HG03196 (cell line): ENCODE data around the gene KLF3.

Experiments
- ATAC-seq: cut with Tn5 transposase; IDR thresholded peaks from one replicate; pipeline ENCODE4 v1.9.1; 2021; ENCODE audit not compliant: unreplicated experiment

Gene KLF3

DNA sequence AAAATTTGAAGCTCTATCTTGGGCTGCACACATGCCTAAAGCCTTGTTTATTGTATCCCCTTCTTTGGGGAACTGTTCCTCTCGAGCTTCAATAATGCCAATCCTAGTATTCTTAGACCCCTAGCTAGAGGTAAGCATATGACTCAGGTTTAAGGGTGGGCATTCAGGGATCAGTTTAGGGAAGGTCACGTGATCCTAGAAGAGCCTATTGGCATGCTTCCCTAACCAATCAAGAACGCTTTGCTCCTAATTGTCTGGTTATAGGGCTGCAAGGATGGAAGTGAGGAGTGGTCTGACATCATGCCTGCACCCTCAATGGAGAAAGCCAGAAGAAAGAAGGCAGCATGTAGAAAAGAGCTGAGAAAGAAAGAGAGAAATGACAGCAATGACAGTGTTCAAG, 71.9 kb downstream of the KLF3 start:
- ATAC-seq: no peak

- no peak for ATAC-seq
Measured at GRCh38 chr4:38738940-38739803, 75.2 kb downstream of the KLF3 start.

GRCh38 chr4:38740303-38740702, 76.3 kb downstream of the KLF3 start:
- no peak for ATAC-seq

DNA sequence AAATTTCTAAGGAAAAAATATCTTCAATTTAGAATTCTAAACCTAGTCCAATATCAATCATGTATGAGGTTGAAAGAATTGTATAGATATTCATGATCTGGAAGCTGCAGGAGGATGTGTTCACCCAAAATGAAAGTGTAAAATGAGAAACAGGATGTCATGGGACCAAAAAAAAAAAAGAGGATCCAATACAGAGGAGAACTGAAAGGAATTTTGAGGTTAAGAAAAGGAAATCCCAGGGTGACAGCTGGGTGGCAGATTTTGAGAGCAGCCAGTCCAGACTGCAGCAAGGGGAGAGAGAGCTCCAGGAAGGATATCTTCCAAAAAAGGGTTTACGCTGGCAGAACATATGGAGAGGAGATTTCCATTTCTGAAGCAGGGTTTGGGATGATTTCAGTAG, 79.9 kb downstream of the KLF3 start:
- no peak for ATAC-seq

GRCh38 chr4:38745881-38746280, 81.9 kb downstream of the KLF3 start:
- ATAC-seq: no peak

DNA sequence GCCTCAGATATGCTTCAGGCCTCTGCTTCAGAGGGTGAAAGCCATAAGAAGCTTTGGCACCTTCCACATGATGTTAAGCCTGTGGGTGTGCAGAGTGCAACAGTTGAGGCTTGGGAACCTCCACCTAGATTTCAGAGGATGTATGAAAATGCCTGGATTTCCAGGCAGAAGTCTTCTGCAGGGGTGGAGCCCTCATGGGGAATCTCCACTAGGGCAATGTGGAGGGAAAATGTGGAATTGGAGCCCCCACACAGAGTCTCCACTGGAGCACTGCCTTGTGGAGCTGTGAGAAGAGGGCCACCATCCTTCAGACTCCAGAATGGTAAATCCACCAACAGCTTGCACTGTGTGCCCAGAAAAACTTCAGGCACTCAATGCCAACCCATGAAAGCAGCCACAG, 83.6 kb downstream of the KLF3 start:
- no peak for ATAC-seq

DNA sequence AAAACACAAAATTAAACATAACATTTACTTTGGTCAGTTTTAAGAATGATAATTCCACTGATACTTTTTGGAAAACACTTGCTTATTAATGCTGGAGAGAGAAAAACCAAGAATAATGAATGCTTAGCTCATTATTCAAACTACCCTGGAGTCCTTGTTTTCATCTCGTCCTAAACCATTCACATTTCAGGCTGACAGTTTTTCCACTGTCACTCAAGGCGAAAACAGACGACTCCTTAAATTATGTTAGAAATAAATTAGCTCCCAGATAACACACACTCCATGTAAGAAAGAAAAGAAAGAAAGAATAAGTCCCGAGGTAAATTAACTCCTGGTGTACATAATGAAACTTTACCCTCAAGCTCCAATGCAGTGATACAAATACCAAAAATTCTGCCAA, 85.3 kb downstream of the KLF3 start:
- no peak for ATAC-seq
